HG02642 (cell line): ENCODE measurements around the gene DUSP28.

Experiments
- ATAC-seq: cut with Tn5 transposase; IDR thresholded peaks from one replicate; pipeline ENCODE4 v1.9.1; 2021; ENCODE audit warnings: mild to moderate bottlenecking; ENCODE audit not compliant: unreplicated experiment, poor library complexity

DUSP28 gene

DNA sequence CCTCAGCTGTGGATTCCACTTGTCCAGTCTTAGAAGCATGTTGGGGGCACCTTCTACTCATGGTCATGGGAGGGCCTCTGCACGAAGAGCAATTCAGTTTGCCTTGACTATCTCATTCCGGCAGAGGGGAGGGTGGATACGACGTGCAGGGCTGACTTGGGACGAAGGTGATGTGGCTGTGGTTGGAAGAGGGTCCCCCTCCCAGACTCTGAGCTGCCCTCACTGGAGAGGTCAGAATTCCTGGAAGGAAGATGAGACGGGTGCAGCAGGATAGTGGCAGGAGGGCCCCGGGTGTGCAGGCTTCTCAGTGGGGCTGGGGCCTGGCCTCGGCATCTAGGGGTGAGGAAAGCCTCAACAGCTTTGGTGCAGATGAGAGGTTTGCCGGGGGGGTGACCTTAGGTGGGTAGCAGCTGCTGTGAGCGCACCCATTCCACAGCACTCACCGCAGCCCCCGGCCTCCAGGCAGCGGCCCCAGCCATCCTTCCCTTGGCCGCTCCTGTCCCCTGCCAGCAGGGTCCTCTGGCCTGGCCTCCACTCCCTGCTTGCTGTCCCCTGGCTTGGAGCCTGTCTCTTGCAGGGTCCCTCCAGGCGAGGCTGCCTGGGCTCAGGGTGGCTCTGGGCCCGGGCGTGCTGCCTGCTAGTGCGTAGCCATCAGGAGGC, 11.3 kb downstream of the DUSP28 start:
- ATAC-seq = no peak

- no peak for ATAC-seq
These were observed 12.2 kb downstream of the DUSP28 start for GRCh38 chr2:240572141-240573031.

DNA sequence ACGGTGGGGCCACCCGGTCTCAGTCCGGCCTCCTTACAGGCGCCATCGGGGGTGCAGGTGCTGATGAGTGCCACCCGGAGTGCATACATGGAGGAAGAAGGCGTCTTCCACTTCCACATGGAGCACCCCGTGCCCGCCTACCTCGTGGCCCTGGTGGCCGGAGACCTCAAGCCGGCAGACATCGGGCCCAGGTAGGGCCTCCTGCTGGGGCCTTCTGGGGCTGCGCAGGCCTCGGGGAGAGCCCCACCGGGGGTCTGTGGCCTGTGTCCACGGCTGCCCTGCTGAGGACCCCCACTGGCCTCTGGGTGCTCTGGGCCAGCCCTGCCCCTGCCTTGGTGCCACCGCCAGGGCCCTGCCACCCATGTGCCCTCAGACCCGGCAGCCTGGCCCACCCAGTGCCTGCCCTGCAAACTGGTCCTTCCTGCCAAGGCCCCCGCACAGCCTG, 12.9 kb downstream of the DUSP28 start:
- no peak for ATAC-seq

GRCh38 chr2:240573516-240574385, 13.6 kb downstream of the DUSP28 start:
- no peak for ATAC-seq

- no peak for ATAC-seq
These were observed 14.4 kb downstream of the DUSP28 start for GRCh38 chr2:240574386-240575100.

DNA sequence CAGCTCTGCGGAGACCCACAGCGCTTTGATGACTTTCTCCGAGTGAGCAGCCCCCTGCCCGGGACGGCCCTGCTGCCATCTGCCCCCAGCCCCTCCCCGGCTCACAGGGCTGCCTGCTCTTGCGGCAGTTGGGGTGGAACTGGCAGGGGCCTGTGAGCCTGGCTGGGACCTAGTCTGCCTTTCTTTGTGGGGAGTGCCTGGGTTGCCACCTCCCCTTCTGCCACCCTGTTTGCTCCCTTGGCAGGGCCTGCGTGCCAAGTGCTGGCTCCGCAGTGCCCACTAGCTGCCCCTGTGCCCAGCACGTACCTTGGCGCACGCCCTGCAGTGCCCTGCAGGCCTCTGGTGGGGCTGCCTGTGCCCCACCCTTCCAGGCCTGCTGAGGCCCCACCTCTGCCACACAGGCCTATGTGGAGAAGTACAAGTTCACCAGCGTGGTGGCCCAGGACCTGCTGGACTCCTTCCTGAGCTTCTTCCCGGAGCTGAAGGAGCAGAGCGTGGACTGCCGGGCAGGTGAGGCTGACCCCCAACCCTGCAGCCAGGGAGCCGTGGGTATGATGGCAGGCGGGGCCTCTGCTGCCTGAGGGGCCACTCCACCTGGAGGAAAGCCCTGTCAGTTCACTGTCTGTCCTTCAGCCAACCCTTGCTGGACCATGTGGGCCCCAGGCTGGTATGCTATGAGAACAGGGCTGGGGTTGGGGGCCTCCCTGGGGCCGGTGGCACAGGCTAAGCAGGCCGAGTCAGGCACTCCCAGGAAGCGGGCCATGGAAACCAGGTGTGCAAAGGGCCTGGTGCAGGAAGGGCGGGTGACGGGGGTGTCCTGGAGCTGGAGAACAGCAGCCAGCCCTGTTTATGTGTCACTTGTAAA, 15.2 kb downstream of the DUSP28 start:
- no peak for ATAC-seq

- ATAC-seq = no peak
These were observed 15.9 kb downstream of the DUSP28 start for GRCh38 chr2:240576036-240576435.

- ATAC-seq = no peak
These were observed 16.5 kb downstream of the DUSP28 start for GRCh38 chr2:240576436-240577205.

DNA sequence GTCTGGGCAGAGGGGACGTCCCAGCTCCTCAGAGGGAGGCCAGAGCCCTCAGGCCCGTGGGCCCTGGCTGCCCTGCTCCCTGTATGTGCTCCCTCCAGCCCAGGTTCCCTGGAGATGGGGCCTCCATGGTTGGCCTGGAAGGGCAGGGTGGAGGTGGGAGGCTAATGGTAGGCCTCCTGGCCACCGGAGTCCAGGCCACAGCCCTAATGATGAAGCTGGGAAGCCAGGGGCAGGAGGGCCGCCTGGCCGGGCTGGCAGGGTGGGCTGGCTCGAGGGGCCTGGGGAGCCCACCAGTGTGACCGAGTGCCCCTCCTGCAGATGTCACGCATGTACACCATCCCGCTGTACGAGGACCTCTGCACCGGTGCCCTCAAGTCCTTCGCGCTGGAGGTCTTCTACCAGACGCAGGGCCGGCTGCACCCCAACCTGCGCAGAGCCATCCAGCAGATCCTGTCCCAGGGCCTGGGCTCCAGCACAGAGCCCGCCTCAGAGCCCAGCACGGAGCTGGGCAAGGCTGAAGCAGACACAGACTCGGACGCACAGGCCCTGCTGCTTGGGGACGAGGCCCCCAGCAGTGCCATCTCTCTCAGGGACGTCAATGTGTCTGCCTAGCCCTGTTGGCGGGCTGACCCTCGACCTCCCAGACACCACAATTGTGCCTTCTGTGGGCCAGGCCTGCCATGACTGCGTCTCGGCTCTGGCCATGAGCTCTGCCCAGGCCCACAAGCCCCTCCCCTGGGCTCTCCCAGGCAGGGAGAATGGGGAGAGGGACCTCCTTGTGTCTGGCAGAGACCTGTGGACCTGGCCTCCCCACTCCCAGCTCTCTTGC, 17.3 kb downstream of the DUSP28 start:
- ATAC-seq = no peak

- no peak for ATAC-seq
These were observed 17.9 kb downstream of the DUSP28 start for GRCh38 chr2:240578110-240578450.

DNA sequence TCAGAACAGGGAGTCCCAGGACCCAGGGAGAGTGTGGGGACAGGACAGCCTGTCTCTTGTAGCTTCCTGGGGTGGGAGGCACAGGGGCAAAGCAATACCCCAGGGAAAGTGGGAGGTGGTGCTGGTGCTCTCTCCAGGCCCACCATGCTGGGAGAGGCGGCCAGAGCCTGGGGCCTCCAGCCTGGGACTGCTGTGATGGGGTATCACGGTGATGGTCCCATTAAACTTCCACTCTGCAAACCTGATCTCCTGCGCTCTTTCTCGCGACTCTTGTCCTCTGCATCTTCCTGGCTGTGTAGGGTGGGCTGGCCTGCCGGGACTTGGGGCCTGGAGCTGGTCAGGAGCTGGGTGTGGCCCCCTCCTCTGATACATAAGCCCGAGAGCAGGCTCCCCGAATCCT, 18.3 kb downstream of the DUSP28 start:
- no peak for ATAC-seq

- ATAC-seq = no peak
These were observed 19.1 kb downstream of the DUSP28 start for GRCh38 chr2:240579071-240579762.

DNA sequence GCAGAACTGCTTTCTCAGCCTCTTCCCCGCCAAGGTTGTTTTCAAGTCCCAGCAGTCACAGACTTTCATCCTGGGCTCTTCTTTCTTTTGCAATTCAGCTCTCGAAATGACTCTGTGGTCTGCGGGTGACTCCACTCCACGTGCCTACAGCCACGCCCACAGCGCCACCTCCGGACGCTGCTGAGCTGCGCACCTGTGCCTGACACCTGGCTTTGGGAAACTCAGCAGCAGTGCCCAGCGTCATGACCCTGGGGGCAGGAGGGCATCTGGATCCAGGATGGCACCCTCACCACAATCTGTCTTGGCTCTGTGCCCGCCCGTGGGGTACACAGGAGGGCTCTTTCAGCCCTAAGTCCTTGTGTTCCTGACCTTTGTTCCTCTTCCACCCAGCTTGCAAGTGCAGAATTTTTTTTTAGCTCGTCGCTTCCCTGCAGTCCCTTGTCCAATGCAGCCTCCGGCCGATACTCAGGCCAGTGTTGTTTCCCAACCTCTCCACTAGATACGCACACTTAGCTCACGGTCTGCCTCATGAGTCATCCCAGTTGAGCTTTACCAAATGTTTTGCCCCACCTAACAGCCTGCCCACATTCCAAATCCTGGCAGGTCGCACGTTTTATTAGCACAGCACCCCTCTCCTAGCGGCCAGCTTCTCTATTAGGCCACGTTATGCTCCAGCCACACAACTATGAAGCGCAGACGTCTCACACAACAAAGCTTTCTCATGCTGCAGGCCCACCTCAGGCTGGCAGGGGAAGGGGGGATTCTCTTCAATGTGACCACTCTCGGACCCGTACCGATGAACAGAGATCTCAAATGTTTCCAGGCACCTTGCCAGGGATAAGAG, 19.8 kb downstream of the DUSP28 start:
- no peak for ATAC-seq

GRCh38 chr2:240581811-240582210, 21.7 kb downstream of the DUSP28 start:
- ATAC-seq = no peak

- ATAC-seq = no peak
These were observed 22.6 kb downstream of the DUSP28 start for GRCh38 chr2:240582781-240583180.

DNA sequence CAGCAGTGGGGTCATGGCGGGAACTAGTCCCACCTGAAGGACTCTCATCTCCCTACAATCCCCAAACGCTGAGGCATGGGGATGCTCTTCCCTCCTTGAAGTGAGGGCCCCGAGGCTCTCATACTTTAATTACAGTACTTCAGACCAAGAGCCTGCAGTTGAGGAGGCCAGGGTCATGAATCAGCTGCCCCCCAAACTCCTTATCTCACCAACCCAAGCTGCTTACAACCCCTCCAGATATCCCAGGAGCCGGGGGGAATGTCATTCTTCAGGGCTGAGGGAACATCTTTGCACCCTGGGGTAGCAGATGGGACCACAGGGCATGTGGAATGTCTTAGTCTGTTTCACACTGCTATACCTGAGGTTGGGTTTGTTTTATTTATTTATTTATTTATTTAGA, 23.6 kb downstream of the DUSP28 start:
- no peak for ATAC-seq
